Measurements from ENCODE around the gene SPATA2L.
A peak's percentile ranks its signal among the peaks of the same experiment; 100 is the strongest.
"Not testable (repeated sequence)": the region's sequence is repeated elsewhere in the genome, so short reads cannot be mapped to it uniquely, and the experiment has no call there.

SPATA2L gene

DNA sequence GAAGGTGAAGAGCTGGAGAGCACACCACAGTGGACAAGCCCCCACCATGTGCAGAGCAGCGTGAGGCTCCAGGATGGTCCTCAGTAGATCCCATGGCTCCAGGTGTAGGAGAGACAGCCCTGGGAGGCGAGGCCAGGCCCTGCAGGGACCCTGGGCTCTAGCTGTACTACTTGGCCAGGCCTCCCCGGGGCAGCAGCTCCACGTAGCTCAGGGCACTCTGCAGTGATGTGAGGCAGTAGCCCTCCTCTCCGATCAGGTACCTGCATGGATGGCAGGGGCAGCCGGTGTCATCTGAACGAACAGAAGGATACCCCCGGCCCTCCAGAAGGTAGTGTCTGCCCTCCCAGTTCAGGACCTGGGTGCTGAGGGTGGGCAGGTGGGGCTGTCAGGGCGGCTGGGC, 6.2 kb upstream of the SPATA2L start:
- TF ChIP-seq CTCF (IDR thresholded peaks at IDR 0.05; ENCODE audit: low read depth, low read length, missing control alignments) = no peak
- DNase-seq (ENCODE audit: extremely low read depth, low read depth) = no peak
- H3K4me3 ChIP-seq (replicated peaks; ENCODE audit: low read depth, low read length) = no peak overlapping the region

DNA sequence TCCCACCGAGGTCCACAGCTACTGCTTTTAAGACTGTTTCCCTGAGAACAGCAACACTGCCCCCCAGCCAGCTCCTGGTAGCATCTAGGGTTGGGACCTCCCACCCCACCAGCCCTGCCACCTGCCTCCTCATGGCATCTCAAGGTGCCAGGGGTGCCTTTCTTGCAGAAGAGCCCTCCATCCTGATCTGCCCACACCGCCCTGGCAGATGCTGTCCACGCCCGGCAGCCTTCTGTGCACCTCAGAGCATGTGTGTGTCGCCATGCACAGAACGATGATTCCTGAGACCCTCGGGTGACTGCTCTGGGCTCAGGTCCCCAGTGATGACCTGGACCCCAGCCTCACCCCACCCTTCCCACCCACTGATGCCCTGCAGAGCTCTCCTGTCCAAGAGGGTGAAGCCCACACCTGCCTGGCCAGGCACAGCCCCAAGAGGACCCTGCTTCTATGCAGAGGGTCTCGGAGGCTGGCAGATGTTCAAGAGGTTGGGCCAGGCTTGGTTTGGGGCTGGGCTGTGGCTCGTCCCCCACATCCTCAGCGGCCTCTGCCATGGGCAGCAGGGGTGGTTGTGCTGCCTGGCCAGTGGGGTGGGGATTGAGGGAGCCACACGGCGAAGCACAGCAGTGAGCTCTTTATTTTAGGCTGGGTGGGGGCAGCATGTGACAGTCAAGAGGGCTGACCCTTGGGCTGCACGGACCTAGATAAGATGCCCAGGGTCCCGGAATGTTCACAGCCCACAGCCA, 5.2 kb upstream of the SPATA2L start:
- DNase-seq (ENCODE audit: extremely low read depth, low read depth) = no peak
- no peak overlapping the region for H3K4me3 ChIP-seq (replicated peaks; ENCODE audit: low read depth, low read length)
- TF ChIP-seq CTCF (IDR thresholded peaks at IDR 0.05; ENCODE audit: low read depth, low read length, missing control alignments) = no peak

GRCh38 chr16:89705006-89705405, 3.5 kb upstream of the SPATA2L start:
- no peak overlapping the region for H3K4me3 ChIP-seq (replicated peaks; ENCODE audit: low read depth, low read length)
- no peak for DNase-seq (ENCODE audit: extremely low read depth, low read depth)
- TF ChIP-seq CTCF (IDR thresholded peaks at IDR 0.05; ENCODE audit: low read depth, low read length, missing control alignments) = no peak

GRCh38 chr16:89704281-89704680, 2.8 kb upstream of the SPATA2L start:
- no peak for TF ChIP-seq CTCF (IDR thresholded peaks at IDR 0.05; ENCODE audit: low read depth, low read length, missing control alignments)
- no peak for DNase-seq (ENCODE audit: extremely low read depth, low read depth)
- no peak overlapping the region for H3K4me3 ChIP-seq (replicated peaks; ENCODE audit: low read depth, low read length)

- TF ChIP-seq CTCF (IDR thresholded peaks at IDR 0.05; ENCODE audit: low read depth, low read length, missing control alignments) = peak; percentile 21
- H3K4me3 ChIP-seq (replicated peaks; ENCODE audit: low read depth, low read length) = peak overlapping the region; percentile 56
- DNase-seq (ENCODE audit: extremely low read depth, low read depth) = no peak
These were observed 668 bp downstream of the SPATA2L start for GRCh38 chr16:89700649-89701424.

GRCh38 chr16:89700100-89700648, 1.3 kb downstream of the SPATA2L start:
- H3K4me3 ChIP-seq (replicated peaks; ENCODE audit: low read depth, low read length) = peak overlapping the region; percentile 56
- peak; percentile 69 for TF ChIP-seq CTCF (IDR thresholded peaks at IDR 0.05; ENCODE audit: low read depth, low read length, missing control alignments)
- peak; percentile 93 for DNase-seq (ENCODE audit: extremely low read depth, low read depth)

DNA sequence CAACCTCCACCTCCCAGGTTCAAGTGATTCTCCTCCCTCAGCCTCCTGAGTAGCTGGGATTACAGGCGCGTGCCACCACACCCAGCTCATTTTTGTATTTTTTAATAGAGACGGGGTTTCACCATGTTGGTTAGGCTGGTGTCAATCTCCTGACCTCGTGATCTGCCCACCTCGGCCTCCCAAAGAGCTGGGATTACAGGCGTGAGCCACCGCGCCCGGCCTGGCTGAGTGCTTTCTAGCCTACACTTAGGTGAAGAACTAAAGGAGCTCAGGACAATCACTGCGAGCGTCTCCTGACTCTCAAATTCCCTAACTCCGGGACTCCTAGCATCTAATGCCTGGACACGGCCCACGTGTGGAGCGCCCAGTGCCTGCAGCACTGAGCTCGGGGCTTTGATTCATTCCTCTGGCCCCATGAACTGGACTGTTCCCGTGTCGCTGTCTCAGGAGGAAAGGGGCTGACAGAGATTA, 1.8 kb downstream of the SPATA2L start:
- peak overlapping the region; percentile 8; the same call in 1 of the 2 replicates for H3K4me3 ChIP-seq (replicated peaks; ENCODE audit: low read depth, low read length)
- not testable (repeated sequence) for DNase-seq (ENCODE audit: extremely low read depth, low read depth)

DNA sequence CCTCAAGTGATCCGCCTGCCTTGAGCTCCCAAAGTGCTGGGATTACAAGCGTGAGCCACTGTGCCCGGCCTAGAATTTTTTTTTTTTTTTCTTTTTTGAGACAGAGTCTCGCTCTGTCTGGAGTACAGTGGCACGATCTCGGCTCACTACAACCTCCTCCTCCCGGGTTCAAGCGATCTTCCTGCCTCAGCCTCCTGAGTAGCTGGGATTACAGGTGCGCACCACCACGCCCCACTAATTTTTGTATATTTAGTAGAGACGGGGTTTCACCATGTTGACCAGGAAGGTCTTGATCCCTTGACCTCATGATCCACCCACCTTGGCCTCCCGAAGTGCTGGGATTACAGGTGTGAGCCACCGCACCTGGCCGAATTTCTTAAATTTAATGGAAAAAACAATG, 2.8 kb downstream of the SPATA2L start:
- not testable (repeated sequence) for H3K4me3 ChIP-seq (replicated peaks; ENCODE audit: low read depth, low read length); DNase-seq (ENCODE audit: extremely low read depth, low read depth)

Data from HFF-Myc (cell line).